GM19043 (cell line): ENCODE measurements around the gene PCDH9.

Source experiments
- ATAC-seq: cut with Tn5 transposase; IDR thresholded peaks from one replicate; pipeline ENCODE4 v1.9.1; 2021; ENCODE audit warnings: low read depth; ENCODE audit not compliant: unreplicated experiment

The PCDH9 gene

GRCh38 chr13:67049744-67050143, 180.4 kb downstream of the PCDH9 start:
- no peak for ATAC-seq

DNA sequence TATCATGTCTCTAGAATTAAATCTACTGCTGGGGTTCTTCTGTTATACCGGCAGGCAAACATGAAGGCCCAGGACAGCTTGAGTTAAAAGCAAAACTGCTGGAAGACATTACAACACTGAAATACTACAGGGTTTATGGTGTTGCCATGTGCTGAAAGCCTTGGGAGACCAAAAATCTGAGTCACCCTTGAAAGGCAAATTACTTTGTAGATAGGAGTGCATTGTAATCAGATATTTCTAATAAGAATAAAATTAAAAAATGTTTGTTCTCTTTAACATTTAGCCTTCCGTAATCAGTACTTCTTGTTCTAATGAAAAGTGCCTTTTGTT, 181.3 kb downstream of the PCDH9 start:
- no peak for ATAC-seq

GRCh38 chr13:67048084-67048820, 181.9 kb downstream of the PCDH9 start:
- ATAC-seq = peak; percentile 82

- ATAC-seq = no peak
Measured at GRCh38 chr13:67045357-67045756, 184.8 kb downstream of the PCDH9 start.

DNA sequence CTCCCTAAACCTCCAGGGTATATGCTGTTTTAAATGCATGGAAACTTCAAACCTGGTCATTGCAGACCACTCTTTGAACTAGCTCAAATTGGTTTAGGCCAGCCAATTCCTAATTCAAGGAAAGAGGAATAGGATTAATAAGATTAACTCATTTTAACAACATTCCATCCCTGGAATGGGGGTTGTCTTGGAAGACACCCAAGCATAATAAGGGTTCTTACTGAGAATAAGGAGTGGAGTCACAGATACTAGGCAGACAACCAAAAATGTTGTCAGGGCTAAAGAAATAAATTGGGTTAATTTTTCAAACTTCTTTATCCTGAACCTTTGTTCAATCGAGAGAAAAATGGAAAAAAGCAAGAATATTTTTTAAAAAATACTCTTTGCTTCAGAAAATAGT, 186.2 kb downstream of the PCDH9 start:
- ATAC-seq = no peak

- ATAC-seq = no peak
Measured at GRCh38 chr13:67042556-67042955, 187.6 kb downstream of the PCDH9 start.

DNA sequence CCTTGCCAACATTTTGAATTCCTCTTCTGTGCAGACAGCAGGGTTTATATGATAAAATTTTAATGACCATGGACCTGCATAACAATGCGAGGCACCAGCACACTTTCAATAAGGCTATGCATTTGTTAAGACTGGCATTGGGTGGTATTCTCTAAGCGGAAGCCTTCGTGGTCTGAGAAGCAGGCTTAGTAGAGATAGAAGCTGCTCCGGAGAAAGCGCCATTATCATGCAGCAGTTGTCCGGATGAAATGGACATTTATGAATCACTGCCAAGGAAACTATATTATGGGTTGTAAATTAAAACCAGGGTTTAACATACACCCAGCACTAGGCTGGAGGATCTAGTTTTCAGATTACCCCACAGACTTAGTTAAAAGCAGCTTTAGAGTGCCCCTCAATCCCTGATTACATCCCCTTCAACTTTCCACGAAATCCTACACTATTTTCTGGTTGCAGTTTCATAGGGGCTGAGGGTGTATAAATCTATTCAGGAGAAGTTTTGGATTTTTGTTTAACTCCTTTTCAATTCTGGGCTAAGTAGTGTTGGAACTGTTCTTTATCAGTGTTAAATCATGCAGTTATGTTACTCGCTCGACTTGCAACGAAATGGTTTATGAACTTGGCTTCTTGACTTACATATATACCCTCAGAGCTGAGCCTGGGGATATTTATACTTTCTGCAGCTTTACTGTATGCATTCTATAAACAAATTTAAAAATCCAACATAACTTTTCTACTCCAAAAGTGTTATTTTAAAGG, 193.3 kb downstream of the PCDH9 start:
- ATAC-seq = no peak

DNA sequence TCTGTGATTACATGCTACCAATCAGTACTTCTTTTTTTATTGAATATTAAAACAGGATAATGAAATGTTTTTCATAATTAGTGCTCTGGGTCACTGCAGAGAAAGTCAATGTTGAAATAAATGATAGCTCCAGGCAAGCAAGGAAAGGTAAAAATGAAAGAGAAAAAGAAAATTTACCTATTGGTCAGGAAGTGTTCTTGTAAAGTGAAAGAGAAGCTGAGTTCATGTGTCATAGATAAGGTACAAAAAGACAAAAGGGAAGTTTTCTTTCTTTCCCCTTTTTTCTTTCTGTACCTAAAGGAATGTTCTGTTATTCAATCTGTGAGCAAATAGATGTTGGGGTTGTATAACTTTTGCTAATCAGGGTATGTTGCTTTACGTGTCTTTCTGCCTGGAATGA, 197.0 kb downstream of the PCDH9 start:
- no peak for ATAC-seq

GRCh38 chr13:67023130-67023876, 206.8 kb downstream of the PCDH9 start:
- ATAC-seq = no peak

DNA sequence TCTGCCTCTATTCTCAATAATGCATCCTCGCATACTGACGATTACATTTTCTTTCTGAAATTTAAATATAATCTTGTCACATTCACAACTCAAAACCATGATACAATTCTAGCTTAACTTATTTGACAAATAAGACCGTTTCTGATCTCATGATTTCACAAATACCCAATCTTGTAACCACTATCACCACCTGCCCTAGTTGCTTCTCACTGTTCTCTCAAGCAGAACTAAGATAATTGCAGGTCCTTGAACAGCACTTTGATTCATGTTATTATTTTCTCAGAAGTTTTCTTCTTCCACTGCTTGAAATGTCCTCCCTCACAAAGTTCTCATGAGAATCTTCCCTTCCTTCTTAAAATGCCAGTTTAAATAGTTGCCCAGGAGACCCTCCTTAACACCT, 211.4 kb downstream of the PCDH9 start:
- ATAC-seq = no peak

DNA sequence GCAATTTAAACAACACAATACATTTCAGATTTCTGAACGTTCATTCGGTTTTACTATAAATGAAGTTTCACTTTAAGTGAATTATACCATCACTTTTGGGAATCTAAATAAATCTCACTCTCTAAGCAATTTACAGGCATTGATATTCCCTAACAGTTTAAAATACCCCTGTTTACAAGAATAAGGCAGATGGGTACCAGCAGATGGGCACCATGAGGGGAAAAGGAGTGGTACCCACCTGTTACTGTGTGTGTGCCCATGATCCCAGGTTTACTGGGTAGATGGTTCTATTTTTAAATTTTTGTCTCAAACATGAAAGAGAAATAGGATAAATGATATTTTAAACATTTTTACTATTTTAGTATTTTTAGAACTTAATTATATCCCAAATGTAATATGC, 212.9 kb downstream of the PCDH9 start:
- ATAC-seq = no peak

- no peak for ATAC-seq
Measured at GRCh38 chr13:67015976-67016600, 214.0 kb downstream of the PCDH9 start.

- ATAC-seq = no peak
Measured at GRCh38 chr13:67014399-67014798, 215.7 kb downstream of the PCDH9 start.

DNA sequence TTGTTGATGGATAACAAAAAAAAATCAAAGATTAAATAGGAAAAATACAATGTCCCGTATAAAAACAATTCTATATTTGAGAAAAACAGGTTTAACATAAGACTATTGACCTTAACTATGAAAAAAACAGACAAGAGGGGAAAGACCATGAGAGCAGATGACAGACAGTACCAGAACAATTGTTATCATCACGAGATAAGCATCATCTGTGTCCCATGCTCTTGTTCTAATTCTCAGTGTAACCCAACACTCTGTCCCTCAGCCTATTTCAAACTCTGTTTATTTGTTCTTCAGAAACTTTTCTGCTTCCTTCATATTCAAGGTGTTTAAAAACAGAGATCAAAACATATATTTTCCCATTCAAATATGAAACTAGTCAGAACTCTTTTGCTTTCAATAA, 216.4 kb downstream of the PCDH9 start:
- ATAC-seq = no peak

DNA sequence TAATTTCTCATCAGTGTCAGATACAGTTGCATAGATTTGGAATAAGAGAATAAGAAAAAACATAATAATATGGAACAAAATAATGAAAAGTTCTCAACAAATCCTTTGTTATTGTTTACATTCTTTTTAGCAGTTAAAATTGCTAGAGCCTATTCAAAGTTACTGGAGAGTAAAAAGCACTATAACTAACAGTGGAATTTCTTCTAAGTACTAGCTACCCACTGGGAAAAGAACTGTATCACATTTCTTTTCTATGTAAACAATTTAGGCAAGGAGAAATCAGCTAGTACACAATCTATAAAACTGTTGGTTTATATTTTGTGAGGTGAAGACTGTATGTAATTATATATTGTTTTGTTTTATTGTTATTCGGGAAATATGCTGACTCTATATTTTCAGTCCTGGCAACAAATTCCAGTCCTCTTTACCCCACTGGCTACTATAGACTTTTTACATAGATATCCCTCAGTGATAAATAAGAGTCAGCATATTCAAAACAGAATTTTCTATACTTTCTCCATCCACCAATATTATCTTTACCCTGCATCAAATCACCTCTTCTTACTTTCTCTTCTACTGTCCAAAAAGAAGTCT, 222.0 kb downstream of the PCDH9 start:
- ATAC-seq = no peak

DNA sequence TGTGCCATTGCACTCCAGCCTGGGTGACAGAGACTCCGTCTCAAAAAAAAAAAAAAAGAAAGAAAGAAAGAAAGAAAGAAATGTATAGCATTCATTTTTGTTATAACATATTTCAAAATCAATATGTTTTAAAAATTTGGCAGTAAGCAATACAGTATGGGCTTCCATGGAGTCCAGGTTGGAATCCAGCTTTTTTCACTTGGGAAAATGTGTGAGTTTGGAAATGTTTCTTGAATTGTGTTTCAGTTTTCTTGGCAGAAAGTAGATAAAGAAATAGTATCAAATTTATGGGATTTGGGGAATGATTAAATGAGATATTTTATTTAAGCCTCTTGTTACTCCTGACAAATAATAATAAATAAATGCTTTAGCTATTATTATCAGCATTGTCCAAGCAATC, 225.6 kb downstream of the PCDH9 start:
- no peak for ATAC-seq

- ATAC-seq = no peak
Measured at GRCh38 chr13:67003743-67004142, 226.4 kb downstream of the PCDH9 start.

DNA sequence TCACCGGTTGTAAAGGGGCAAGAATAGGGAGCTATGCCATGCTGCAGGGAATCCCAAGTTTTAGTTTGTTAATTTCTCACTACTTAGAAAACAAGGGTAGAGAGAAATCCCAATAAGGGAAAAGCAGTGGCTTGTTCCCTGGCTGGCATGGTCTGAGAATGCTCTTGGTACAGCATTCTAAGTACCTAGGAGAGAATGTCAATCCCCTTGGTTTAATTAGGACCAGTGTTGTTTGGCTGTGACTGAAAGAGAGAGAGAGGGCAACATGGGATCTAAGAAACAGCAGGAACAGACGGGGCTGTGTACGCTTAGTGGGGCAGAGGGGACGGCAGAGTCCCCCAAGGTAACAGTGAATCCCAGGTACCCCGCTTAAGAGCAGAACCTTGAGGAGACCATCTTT, 228.8 kb downstream of the PCDH9 start:
- no peak for ATAC-seq

GRCh38 chr13:66996503-66996902, 233.6 kb downstream of the PCDH9 start:
- no peak for ATAC-seq

DNA sequence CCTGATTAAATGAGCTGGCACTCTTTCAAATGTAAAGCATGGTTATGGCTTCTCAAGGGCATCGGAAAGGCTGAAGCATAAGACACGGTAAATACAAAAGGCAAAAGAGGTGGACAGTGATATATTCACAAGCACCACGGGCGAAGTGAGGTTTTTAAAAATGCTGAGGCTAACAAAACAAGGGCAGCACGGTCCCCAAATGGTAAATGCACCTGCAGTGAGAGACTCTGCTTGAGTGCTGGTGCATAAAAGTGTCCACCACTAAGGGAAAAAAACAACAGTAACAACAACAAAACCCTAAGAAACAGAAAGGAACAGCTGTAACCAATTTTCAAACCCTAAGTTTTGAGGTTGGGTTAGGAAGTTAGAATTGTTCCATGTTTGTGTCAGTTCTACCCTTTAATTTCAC, 234.9 kb downstream of the PCDH9 start:
- ATAC-seq = peak; percentile 74
